ENCODE results near the gene TCP11.

TCP11 gene

GRCh38 chr6:35173427-35174087 lies 32.4 kb upstream of the TCP11 start:
- H3K4me3 ChIP-seq: no peak overlapping the region
- H3K27ac ChIP-seq: peak overlapping the region in 1 of 21 experiments; percentile 18

- no peak overlapping the region for H3K27ac ChIP-seq
- H3K4me3 ChIP-seq: no peak overlapping the region
Observed at GRCh38 chr6:35173044-35173426, 31.9 kb upstream of the TCP11 start.

GRCh38 chr6:35170891-35171290 lies 29.8 kb upstream of the TCP11 start:
- H3K4me3 ChIP-seq: no peak overlapping the region
- no peak overlapping the region for H3K27ac ChIP-seq

DNA sequence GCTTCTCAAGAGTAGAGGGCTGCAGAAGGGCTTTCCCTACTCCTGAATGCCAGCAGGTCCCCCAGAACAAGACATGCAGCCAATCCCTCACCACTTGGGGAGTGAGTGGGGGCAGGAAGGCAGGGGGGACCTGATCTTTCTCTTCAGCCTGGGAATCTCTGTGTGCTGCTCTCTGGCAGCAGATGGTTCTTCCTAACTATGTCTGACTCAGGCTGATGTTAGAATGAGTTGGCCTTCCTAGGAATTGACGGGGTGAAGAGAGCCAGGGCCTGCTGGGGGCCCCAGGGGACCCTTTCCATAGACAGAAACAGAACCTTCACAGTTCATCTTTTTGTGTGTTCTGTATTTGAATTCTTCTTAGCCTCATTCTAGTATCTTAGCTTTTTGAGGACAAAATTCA lies 29.0 kb upstream of the TCP11 start:
- Histone ChIP-seq H3K27ac (no peak overlapping the region), H3K4me3 (no peak overlapping the region)

- Histone ChIP-seq H3K27ac (no peak overlapping the region), H3K4me3 (no peak overlapping the region)
Observed at GRCh38 chr6:35168461-35168861, 27.3 kb upstream of the TCP11 start.

GRCh38 chr6:35167505-35167904 lies 26.4 kb upstream of the TCP11 start:
- no peak overlapping the region for H3K27ac ChIP-seq
- H3K4me3 ChIP-seq: no peak overlapping the region

DNA sequence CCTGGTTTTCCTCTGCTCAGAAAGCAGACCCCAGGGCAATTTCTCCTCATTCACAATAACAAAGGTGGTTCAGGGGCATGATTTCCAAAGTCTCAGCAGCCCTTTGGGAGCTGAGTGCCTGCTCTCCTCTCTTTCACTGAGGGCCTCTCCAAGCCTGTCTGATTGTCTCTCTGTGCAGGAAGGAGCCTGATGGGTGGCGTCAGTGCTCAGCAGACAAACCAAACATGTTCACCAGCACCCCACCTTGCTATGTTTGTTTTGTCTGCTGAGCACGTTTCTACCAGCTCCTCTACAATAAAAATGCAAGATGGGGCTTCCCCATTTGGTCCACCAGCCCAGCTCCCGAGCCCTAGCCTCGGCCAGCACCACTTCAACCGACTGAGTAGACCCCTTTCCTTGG lies 25.4 kb upstream of the TCP11 start:
- peak overlapping the region in 11 of 21 experiments; percentile 18 to 73 (median 59) for H3K27ac ChIP-seq
- H3K4me3 ChIP-seq: no peak overlapping the region

- Histone ChIP-seq H3K27ac (peak overlapping the region in 11 of 21 experiments; percentile 18 to 73 (median 59)), H3K4me3 (no peak overlapping the region)
Observed at GRCh38 chr6:35166116-35166515, 25.0 kb upstream of the TCP11 start.

DNA sequence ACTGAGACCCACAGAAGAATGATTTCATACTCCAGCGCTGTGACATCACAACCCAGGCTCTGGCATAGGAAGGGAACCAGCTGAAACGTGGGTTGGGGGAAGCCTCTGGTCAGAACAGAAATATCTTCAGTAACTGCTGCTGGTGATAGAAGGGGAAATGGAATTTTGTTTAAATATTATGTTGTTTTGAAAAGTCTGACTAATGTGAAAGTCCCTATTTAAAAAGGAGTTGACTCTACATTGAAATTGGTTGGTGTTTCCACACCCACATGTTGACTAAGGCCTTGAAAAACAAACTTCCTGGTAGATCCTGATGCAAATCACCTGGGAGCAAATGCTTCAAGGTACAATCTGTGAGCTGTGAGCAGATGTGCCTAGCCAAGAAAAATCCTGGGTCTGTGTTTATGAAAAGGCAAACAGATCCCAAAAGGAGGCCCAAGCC lies 24.5 kb upstream of the TCP11 start:
- peak overlapping the region in 13 of 21 experiments; percentile 14 to 73 (median 59) for H3K27ac ChIP-seq
- H3K4me3 ChIP-seq: no peak overlapping the region

DNA sequence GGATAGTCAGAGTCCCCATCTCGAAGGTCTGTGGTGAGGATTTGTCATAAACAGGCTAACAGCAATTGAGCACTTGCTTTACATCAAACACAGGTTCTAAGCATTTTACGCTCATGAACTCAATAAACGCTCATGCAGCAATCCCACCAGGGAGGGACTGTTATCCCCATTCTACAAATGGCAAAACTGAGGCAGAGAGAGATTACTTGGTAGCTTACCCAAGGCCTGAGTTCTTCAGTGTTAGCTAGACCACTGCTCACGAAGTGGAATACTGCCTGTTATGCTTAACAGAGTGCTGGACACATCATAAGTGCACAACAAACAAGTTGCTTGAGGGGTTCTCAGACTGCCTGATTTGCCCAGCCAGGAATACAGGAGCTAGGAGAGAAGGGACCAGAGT lies 23.7 kb upstream of the TCP11 start:
- Histone ChIP-seq H3K4me3 (no peak overlapping the region), H3K27ac (peak overlapping the region in 8 of 21 experiments; percentile 14 to 73 (median 59))

DNA sequence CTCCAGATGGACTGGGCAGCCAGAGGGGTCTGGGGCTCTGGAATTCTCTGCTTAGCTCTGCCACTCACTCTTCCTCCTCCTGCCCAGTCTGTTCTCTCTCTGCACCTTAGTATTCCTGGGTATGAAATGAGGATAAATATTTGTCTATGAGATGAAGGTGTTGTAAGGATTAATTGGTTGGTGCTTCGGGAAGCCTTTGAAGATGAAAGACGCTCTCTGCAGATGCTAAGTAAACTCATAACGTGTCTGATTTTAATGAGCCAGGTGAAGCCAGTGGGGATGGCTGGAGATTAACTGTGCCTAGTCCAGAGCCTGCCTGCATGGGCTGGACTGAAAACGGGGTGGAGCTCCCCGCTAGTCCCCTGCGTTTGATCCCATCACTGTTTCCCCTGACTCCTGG lies 23.1 kb upstream of the TCP11 start:
- H3K27ac ChIP-seq: no peak overlapping the region
- H3K4me3 ChIP-seq: no peak overlapping the region

GRCh38 chr6:35163836-35164235 lies 22.7 kb upstream of the TCP11 start:
- H3K27ac ChIP-seq: no peak overlapping the region

GRCh38 chr6:35161776-35162607 lies 20.9 kb upstream of the TCP11 start:
- H3K27ac ChIP-seq: no peak overlapping the region

More at GRCh38 chr6:35163836-35164235, 22.7 kb upstream of the TCP11 start:
- no peak overlapping the region for H3K4me3 ChIP-seq

GRCh38 chr6:35161266-35161665 lies 20.1 kb upstream of the TCP11 start:
- no peak overlapping the region for H3K27ac ChIP-seq

More at GRCh38 chr6:35161776-35162607, 20.9 kb upstream of the TCP11 start:
- H3K4me3 ChIP-seq: no peak overlapping the region

DNA sequence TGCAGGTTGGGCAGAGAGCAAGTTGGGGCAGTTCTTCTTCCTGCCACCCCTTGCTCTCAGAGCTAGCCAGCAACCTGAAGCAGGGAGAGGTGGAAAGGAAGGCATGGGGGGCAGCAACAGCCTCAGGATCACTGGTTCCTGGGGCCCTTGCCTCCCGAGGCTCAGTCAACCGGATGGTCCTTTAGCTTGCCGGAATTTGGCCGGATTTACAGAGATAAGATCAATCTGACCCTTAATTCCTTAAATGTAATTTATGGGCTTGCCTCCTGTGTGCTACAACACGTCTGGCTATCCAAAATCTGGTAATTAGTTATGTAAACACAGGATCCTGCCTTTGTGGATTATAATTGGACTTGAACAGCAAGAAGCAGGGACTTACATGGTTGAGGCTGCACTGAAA lies 19.5 kb upstream of the TCP11 start:
- H3K4me3 ChIP-seq: no peak overlapping the region
- H3K27ac ChIP-seq: no peak overlapping the region

More at GRCh38 chr6:35161266-35161665, 20.1 kb upstream of the TCP11 start:
- H3K4me3 ChIP-seq: no peak overlapping the region

GRCh38 chr6:35158520-35158919 lies 17.4 kb upstream of the TCP11 start:
- no peak overlapping the region for H3K4me3 ChIP-seq
- no peak overlapping the region for H3K27ac ChIP-seq

GRCh38 chr6:35154947-35155346 lies 13.8 kb upstream of the TCP11 start:
- no peak overlapping the region for H3K27ac ChIP-seq
- no peak overlapping the region for H3K4me3 ChIP-seq

- Histone ChIP-seq H3K4me3 (no peak overlapping the region), H3K27ac (no peak overlapping the region)
Observed at GRCh38 chr6:35154262-35154661, 13.1 kb upstream of the TCP11 start.

DNA sequence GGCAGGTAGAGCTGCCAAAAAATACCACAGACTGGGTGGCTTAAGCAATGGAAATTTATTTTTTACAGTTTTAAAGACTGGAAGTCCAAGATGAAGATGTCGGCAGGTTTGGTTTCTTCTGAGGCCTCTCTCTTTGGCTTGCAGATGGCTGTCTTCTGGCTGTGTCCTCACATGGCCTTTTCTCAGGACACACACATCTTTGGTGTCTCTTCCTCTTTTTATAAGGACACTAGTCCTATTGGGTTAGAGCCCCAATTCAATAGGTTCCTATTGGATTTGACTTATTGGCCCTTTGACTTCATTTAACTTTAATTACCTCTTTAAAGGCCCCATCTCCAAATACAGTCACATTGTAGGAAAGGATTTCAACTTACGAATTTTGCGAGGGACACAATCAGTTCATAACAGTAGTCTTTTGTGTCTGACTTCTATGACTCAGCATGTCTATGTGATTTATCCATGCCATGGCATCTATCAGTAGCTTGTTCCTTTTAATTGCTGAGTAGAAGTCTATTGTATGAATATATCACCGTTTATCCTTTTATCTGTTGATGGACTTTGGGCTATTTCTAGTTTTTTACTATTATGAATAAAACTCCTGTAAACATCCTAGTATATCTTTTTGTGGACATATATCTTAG lies 11.0 kb upstream of the TCP11 start:
- no peak overlapping the region for H3K4me3 ChIP-seq

DNA sequence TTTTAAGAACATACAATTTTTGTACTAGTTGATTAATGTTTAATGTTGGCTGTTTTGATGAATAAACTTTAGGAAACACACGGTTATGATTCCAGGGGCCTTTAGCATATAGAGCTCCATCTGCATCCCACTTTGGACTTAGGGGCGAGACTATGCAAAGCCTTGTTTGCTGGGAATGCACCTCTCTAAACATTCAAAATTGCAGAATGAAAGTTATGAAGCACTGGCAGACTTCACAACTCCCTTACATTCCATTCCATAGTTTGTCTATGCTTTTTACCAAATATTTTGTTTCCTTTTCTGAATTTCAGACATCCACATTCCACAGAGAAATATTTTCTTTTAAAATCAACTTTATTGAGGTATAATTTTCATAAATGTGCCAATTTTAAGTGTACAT lies 10.3 kb upstream of the TCP11 start:
- Histone ChIP-seq H3K4me3 (no peak overlapping the region), H3K27ac (no peak overlapping the region)

More for the DNA sequence above, 11.0 kb upstream of the TCP11 start:
- no peak overlapping the region for H3K27ac ChIP-seq
